GM21515 (cell line): Measurements from ENCODE around the gene FAM227B.
"Not testable (repeated sequence)": the region's sequence is repeated elsewhere in the genome, so short reads cannot be mapped to it uniquely, and the experiment has no call there.

Experiments used
- ATAC-seq: cut with Tn5 transposase; IDR thresholded peaks from one replicate; pipeline ENCODE4 v1.9.1; 2021; ENCODE audit not compliant: unreplicated experiment

FAM227B gene

DNA sequence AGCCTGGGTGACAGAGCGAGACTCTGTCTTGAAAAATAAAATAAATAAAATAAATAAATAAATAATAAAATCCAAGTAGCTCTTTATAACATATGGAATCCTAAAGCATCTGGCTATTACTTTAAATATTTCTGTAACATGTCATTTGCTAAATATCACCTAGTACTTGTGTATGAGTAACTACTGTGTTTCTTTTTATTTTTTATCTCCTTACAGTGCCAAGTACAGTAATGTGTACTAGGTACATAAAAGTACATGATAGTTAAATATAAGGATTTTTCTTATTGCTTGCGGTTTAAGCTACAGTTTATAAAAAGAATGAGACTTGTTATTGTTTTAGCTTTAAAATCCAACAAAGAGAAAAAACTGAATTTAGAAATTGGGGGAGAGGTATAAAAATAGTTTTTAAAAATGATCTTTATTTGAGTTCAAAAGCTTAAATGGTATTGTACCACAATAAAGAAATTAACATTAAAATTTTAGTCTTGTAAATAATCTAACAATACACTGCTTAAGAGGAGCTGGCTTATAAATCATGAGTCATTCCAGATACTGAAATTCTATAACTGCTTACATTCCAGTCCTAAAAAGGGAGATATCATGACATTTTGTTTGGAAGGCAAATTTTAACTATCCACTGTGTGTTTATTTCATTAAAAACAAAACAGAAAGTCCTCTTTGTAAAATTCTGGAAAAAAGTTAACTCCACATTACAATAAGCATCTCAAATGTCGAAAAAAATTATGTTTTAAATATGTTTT lies 124.4 kb downstream of the FAM227B start:
- ATAC-seq = no peak

DNA sequence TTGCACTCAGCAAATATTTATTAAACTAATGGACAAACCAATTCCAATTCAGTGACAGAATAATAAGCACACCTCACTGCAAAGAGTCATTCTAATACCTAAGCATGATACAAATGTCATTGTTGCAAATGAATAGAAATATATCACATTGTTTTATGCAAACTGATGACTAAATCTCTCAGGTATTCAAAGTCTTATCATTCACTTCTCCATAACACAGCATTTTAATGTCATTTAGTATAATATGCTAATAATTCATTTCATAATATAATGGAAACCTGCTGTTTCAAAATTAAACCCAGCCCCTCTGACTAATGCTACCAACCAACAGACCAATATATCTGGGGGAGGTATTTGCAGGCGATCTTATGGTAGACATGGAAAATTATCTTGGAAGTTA lies 125.8 kb downstream of the FAM227B start:
- no peak for ATAC-seq

DNA sequence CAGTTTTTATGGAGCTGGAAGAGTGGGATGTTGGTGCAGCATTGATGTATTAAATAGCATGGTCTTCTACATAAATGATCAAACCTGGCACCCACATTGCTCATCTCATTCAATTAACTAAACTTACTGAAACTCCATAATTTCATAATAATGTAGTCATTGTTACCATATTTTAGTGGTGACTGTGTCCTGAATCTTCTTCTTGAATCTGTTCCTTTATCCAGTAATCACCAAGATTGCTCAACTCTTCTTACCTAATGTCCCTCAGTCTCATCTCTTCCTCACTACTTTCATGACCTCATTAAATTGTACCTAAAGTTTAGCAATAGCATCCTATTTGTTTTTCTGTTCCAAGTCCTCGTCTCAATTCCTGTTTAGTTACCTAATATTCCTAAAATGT lies 127.8 kb downstream of the FAM227B start:
- no peak for ATAC-seq

DNA sequence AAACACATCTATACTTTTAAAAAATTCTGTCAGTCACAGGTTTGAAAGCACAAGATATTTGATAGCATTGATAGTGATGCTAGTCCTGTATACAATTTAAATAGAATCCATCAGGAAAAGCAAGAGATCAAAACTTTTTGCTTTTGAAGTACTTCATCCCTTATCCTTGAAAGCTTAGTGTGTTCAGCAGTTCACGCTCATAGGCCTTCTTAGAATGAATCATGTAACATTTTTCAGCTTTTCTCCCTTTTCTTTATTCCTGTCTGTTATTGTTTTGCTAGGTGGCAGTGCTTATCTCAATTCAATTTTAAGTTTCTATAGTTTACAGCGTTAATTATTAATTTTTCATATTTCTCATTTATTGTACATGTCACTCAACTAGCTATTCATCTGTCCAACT lies 128.5 kb downstream of the FAM227B start:
- no peak for ATAC-seq

DNA sequence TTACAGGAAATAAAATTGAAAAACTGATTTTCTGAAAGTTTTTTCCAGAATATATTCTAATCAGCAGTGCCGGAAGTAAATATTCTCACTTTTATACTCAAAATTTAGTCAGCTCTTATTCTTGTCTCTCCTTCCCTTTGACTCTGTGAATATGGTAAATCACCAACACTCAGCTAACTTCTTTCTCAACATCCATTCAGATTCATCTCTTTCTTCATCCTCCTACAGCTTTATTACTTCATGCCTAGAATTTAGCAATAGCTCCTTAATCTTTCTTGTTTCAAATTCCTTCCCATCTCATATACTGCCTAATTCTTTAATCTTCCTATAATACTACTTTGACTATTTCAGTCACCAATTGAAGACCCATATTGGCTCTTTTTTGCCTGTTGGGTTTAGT lies 129.7 kb downstream of the FAM227B start:
- no peak for ATAC-seq

DNA sequence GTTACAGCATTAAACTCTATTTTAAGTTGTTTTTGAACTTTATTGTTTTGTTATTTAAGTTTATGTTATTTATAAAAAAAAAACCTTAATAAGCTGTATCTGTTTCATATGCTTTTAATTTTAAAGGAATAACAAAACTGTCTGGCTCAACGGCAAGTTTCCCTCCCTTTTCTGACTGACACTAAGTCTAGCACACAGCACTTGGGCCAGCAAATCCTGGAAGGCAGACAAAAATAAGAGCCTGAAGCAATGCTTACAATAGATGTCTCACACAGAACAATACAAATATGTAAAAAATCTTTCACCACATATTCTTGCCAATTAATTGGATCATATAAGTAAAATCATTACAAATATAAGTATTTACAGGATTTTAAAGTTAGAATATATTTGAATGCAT lies 135.2 kb downstream of the FAM227B start:
- ATAC-seq = not testable (repeated sequence)

DNA sequence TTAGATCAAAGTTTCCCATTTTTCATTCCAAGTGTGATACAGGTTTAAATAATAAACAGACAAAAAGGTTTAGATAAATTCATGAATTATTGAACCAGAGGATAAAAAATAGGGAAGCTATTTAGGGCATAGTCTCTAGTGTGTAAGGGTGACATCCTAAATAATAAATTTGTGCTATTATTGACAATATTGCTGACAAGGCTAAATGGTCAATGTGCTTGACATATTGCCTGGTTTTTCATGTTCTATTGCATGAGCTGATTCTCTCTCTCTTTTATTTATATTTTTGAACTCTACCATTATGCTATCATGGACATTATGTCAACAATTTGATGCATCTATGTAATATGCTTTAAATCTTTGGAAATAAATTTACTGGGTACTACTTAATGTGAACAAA lies 141.6 kb downstream of the FAM227B start:
- ATAC-seq = not testable (repeated sequence)

DNA sequence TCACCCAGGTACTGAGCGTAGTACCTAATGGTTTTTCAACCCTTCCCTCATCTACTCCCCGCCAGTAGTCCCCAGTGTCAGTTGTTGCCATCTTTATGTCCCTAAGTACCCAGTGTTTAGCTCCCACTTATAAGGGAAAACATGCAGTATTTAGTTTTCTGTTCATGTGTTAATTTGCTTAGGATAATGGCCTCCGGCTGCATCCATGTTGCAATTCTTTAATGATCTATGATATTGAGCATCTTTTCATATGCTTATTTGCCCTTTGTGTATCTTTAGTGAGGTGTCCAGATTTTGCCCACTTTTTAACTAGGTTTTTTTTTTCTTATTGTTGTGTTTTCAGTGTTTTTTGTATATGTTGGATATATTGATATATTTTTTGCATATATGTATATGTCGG lies 142.6 kb downstream of the FAM227B start:
- ATAC-seq = not testable (repeated sequence)

DNA sequence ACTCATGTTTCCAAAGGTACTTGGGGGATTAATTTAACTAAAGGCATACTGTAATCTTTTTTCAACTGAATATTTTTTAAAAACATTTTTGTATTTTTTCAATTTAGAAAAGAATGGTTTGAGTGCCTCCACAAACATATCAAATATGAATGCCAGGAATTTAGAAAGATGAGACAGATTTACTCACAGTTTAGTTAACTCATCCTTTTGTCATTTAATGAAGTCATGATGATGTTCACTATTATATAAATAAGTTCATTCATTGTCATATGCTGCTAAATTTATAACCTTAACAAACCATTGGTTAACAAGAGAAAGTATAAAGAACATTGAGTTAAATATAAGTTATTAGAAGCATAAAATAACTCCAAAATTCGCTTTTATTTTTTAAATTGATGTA lies 147.6 kb downstream of the FAM227B start:
- no peak for ATAC-seq

DNA sequence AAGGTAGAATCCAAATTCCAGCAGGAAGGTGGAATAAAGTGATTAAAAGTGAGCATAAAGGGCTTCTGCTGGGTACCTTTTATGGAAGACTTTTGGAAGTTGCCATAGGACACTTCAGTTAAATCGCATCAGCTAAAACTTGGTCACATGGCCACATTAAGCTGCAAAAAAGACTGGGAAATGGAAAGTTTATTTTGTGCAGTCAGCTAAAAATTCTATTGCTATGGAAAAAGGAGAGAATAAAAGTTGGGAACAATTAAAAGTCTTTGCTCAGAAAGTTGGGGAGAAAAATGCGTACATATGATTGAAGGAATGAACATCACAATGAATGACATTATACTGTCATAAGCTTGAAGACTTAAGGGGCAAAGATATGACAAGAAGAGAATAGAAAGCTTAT lies 148.3 kb downstream of the FAM227B start:
- no peak for ATAC-seq

DNA sequence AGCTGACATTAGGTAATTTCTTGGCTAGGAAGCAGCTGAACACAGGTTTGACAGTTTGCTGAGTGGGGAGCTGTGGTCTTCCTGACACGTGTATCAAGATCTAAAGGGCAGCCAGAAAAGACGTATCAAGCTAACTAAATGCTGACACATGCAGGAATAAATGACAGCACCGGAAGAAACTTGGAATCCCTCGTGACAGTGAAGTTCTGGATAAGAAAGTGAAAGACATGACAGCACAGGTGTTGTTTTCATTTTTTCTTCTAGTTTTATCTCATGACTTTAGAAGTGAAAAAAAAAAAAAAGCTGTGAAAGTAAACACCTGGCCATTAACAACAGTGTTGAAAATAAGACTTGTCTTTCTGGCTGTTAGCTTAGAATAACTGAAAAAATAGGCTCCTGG lies 148.9 kb downstream of the FAM227B start:
- peak; percentile 89 for ATAC-seq

DNA sequence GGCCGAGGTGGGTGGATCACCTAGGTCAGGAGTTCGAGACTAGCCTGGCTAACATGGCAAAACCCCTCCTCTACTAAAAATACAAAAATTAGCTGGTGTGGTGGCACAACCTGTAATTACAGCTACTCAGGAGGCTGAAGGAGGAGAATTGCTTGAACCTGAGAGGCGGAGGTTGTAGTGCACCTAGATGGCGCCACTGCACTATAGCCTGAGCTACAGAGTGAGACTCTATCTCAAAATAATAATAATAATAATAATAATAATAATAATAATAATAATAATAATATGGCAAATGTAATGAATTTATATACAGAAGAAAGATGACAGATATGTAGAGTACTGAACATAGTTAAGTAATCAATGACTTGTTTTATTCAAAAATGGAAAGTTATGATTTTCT lies 149.4 kb downstream of the FAM227B start:
- ATAC-seq = not testable (repeated sequence)

DNA sequence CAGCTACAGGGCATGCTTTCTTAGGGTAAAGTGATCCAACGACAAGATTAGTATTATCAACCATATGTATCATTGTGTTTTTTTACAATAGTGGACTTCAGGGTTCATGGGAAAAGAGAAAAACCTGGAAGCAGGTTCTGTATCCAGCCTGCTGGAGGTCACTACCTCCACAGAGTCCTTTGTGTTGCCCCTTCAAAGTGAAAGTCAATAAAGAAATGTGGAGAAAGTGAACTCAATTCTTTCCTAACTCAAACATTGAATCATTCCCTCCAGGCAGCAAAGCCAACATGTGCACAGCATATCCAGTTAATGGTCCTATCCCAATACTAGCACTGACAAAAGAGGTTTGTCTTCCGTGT lies 152.2 kb downstream of the FAM227B start:
- no peak for ATAC-seq

DNA sequence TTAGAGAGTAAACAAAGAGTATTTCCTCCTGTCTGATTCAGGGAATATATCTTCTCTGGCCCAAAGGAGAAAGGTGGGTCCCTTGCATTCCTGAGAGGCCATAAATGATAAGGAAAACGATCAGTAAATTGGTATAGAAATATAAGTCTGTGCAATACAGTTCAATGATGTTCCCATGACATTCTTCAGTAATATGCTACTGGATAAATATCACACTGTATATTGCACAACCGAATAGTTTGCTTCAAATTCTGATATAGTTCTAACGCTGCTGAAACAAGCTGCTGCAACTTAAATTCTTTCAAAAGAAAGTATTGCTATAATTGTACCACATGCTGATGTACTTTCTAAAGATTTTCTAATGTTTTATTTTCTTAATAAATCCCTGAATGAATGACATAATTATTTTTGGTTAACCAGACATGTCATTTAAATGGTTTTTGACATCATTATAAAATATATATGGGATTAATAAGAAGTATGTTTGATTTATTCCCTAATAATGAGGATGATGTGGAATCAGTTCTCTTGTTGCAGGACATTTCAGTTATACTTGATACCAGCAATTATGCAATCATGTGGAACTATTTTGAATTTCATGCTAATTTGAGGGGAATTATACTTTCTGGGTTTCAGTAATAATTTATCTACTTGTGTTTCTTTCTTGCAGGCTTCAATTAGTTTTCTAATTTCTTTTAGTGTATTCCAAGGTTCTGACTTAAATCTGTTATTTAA lies 152.7 kb downstream of the FAM227B start:
- no peak for ATAC-seq

DNA sequence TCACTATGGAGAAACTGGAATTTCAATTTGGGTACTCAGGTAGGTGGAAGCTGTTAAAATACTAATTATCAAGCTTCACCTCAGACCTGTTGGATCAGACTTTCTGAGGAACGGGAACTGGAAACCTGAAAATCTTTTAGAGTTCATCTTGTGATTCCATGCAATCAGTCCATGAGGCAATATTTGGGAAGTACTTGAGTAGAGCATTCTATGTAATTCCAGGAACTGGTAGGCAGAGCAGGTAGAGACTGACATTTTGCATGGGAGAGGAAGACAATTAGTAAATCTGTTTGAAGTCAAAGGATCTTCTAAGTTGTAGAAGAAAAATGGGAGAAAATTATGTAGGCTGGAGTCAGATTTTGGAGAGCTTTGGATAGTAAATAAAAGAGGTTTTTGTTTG lies 154.5 kb downstream of the FAM227B start:
- no peak for ATAC-seq

DNA sequence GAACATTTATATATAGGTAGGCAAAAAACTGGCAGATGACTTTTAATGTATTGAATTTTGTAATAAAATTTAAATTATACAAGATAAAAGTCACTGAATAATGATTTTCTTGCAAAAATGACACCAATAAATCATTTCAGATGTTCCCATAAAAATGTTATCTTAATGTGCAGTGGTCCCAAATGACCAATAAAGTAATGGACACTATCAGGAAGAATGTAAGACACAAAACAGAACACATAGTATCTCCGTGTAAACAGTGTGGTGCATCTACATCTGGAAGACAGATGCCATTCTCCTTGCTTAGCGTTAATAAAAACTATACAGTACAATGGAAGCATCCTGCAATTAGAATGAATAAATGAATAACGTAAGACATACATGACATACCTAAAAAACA lies 156.1 kb downstream of the FAM227B start:
- no peak for ATAC-seq

DNA sequence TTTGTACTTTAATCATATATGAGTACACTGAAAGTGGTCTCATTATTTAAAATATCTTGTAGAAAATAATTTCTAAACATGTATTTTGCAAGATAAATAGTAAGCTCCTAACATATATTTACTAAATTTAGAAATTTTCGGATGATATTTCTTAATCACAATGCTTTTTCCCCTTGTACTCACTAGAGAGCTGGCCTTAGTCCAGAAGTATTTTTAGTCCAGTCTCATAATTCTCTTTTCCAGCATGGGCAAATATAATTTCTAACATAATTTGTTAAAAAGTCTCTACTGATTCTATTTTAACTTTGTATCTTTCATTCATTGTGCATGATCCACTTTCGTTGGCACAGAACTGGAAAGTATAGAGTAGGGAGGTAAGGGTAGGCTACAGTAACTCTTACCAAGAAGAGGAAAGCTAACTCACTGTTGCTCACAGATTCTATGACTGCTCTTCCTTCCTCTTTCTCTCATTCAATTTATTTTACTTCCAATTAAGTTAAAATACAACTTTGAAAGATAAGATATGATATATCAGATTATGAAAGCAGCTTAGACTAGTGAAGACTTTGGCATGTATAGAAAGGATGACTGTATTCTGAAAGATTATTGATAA lies 158.3 kb downstream of the FAM227B start:
- ATAC-seq = no peak

DNA sequence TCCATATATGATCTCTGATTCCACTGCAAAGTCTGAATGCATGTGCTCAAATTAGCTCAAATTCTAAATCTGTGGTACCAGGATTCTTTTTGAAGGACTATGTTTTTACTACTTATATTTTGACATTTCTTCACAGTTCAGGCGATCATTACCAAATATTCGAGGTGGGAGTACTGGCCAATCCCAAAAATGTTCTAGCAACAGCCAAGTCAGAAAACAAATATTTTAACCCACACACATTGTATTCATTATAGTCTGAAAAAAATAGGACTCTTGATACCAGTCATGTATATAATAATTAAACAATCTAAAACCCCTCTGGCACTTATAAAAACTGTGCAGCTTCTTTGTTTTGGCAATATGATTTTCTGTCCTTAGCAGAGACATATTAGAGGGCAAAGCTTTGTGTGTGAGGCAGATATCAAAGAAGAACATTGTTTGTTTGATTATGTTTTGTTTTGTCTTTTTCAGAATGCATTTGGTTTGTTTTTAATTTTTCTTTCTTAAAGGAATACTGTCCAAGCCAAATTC lies 160.1 kb downstream of the FAM227B start:
- ATAC-seq = no peak

DNA sequence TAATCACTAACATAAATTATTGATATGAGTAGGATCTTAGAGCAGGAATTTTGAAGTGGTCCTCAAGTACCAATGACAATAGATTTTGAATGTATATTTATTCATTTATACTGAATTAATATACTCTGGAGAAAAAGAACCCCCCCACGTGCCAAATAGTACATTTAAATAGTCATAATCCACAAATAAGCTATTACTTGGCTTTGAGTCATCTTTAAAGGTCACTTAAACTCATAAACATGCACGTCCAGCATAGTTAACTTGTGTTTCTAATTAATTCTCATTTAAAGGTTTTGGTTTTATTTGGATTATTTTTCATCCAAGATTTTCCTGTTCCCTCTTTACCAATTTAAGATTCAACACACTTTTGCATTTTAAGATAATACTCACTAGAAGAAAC lies 162.5 kb downstream of the FAM227B start:
- no peak for ATAC-seq

DNA sequence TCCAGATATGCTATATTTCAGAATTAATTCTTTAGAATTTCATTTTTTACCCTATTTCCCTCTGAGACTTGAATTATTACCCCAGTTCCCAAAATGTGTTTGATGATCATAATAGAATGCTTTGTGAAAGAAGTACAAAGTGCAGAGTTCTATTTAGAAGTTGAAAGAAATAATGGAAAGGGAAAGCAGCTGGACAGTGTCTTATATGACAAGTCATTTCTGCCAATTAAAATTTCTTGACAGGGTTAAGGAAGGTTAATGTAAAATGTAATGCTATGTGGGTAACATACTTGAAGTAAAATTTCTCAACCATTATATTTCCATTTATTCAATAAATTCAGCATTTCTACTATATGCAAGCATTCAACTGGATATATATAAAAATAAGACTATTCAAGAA lies 164.5 kb downstream of the FAM227B start:
- ATAC-seq = no peak

DNA sequence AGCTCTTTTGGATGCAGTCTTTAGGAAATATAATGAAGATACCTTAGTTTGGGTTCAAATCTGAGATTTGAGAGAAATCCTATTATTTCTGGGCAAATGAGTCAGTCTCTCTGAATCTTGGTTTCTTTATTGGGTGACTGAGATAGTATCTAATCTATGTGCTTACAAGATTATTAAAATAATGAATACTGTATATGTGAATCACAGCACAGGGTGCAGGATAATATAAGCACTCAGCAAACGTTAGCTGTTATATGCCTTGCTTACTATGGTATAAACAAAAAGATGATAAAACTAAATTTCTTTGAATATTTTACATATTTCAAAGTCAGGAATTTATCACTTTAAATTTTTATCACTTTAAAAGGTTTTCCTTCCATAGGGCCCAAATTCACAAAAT lies 168.0 kb downstream of the FAM227B start:
- ATAC-seq = no peak

DNA sequence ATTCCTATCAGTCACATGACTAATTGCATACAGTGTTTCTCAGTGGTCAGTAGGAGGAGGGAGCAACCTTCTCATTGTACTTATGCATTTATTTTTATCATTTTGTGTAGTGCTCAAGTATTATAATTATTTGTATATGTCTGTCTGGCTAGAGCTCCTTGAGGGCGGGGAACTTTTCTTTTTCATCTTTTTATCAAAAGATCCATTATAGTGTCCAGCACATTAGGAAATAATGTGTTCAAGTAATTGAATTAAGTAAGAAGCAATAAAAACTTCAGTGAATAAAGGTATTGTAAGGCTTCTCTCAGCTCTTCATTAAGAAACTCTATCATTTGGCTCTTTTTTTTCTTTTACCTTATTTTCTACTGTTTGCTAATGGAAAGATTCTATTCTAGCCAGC lies 178.8 kb downstream of the FAM227B start:
- ATAC-seq = no peak
